Measurements from ENCODE around the gene CIBAR2.

DNA sequence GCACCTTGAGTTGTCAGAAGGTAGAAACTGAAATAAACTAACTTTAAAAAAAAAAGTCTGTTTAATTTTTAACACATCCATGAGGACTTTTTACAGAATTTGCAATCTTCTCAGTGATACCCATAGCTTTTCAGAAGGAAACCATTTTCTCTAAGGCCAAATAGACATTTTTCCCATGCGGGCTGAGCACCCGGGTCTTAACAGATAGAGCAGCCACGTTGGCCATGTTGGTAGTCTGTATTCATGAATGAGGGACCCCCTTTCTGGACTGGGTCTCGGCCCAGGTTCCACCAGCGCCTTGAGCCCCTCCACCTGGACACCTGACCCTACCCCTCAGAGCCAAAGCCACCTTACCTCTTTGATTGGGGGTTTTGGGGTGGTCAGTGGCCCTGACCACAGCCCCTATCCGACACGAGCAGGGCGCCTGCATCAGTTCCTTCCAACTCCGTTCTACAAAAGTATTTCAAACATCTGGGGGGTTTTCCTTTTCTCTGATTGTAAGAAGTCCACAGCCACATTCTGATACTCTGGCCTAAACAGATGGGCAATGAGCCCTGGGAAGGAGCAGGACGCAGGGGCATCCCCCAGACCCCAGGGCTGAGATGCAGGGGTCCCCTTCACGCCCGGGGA lies 18.0 kb downstream of the CIBAR2 start:
- no peak for TF ChIP-seq ZNF423 (tag by site-specific recombination; IDR thresholded peaks at IDR 0.05)
- TF ChIP-seq ZNF768 (tag by site-specific recombination; IDR thresholded peaks at IDR 0.05) = no peak
- TF ChIP-seq, protein P1, sequence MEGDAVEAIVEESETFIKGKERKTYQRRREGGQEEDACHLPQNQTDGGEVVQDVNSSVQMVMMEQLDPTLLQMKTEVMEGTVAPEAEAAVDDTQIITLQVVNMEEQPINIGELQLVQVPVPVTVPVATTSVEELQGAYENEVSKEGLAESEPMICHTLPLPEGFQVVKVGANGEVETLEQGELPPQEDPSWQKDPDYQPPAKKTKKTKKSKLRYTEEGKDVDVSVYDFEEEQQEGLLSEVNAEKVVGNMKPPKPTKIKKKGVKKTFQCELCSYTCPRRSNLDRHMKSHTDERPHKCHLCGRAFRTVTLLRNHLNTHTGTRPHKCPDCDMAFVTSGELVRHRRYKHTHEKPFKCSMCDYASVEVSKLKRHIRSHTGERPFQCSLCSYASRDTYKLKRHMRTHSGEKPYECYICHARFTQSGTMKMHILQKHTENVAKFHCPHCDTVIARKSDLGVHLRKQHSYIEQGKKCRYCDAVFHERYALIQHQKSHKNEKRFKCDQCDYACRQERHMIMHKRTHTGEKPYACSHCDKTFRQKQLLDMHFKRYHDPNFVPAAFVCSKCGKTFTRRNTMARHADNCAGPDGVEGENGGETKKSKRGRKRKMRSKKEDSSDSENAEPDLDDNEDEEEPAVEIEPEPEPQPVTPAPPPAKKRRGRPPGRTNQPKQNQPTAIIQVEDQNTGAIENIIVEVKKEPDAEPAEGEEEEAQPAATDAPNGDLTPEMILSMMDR (tag by site-specific recombination; IDR thresholded peaks at IDR 0.05) = no peak
- no peak for TF ChIP-seq SP2 (tag by site-specific recombination; IDR thresholded peaks at IDR 0.05)
- no peak for TF ChIP-seq ZNF114 (tag by site-specific recombination; IDR thresholded peaks at IDR 0.05)
- TF ChIP-seq, protein P2, sequence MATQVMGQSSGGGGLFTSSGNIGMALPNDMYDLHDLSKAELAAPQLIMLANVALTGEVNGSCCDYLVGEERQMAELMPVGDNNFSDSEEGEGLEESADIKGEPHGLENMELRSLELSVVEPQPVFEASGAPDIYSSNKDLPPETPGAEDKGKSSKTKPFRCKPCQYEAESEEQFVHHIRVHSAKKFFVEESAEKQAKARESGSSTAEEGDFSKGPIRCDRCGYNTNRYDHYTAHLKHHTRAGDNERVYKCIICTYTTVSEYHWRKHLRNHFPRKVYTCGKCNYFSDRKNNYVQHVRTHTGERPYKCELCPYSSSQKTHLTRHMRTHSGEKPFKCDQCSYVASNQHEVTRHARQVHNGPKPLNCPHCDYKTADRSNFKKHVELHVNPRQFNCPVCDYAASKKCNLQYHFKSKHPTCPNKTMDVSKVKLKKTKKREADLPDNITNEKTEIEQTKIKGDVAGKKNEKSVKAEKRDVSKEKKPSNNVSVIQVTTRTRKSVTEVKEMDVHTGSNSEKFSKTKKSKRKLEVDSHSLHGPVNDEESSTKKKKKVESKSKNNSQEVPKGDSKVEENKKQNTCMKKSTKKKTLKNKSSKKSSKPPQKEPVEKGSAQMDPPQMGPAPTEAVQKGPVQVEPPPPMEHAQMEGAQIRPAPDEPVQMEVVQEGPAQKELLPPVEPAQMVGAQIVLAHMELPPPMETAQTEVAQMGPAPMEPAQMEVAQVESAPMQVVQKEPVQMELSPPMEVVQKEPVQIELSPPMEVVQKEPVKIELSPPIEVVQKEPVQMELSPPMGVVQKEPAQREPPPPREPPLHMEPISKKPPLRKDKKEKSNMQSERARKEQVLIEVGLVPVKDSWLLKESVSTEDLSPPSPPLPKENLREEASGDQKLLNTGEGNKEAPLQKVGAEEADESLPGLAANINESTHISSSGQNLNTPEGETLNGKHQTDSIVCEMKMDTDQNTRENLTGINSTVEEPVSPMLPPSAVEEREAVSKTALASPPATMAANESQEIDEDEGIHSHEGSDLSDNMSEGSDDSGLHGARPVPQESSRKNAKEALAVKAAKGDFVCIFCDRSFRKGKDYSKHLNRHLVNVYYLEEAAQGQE (tag by site-specific recombination; IDR thresholded peaks at IDR 0.05) = no peak
- TF ChIP-seq ZNF311 (tag by site-specific recombination; IDR thresholded peaks at IDR 0.05; ENCODE audit: borderline replicate concordance) = no peak
